ENCODE data around the gene ART5.

Gene ART5

DNA sequence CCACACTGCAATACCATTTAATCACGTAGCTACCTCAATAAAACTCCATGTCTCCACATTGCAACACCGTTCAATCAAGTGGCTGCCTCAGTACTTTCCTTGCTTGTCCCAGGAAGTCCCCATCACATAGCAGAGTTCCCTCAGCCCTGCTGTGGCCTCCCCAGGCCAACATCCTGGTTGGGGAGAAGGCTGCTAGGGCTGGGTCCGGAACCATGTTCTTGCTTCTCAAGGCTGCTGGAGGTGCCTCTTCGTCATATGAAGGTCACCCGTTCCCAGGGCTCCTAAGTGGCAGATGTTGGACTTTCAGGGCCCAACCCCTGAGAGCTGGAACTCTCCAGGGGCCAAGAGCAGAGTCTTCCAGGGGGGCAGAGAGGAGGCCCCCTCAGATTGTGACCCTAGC is 3.3 kb downstream of the ART5 start:
- Mint-ChIP-seq H3K27ac (no peak overlapping the region), H3K9me3 (no peaks in the 10 kb centered on the region), H3K4me3 (no peak overlapping the region), H3K27me3 (ENCODE audit: low read depth) (no peaks in the 10 kb centered on the region), H3K36me3 (ENCODE audit: low read depth) (no peaks in the 10 kb centered on the region), H3K4me1 (peaks cover 5% of the 10 kb centered on the region)
- TF ChIP-seq, protein P1, sequence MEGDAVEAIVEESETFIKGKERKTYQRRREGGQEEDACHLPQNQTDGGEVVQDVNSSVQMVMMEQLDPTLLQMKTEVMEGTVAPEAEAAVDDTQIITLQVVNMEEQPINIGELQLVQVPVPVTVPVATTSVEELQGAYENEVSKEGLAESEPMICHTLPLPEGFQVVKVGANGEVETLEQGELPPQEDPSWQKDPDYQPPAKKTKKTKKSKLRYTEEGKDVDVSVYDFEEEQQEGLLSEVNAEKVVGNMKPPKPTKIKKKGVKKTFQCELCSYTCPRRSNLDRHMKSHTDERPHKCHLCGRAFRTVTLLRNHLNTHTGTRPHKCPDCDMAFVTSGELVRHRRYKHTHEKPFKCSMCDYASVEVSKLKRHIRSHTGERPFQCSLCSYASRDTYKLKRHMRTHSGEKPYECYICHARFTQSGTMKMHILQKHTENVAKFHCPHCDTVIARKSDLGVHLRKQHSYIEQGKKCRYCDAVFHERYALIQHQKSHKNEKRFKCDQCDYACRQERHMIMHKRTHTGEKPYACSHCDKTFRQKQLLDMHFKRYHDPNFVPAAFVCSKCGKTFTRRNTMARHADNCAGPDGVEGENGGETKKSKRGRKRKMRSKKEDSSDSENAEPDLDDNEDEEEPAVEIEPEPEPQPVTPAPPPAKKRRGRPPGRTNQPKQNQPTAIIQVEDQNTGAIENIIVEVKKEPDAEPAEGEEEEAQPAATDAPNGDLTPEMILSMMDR (IDR thresholded peaks at IDR 0.05; ENCODE audit: unreplicated experiment in 3 of 3) = no peak

DNA sequence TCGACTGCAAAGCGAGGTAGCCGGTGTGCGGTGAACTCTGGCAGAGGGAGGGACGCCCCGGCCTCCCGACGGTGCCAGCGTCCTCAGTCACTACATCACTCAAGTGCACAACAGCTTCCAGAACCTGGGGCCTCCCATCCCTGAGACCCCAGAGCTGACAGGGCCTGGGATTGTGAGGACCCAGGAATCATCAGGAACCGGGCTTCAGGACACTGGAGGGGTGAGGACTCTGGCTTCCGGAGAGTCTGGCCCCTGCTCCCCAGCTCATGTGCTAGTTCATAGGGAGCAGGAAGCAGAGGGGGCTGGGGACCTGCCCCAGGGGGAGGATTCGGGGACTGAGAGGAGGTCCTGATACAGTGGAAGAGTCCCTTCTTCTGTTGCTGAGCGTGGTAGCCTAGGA is 4.6 kb downstream of the ART5 start:
- Mint-ChIP-seq H3K9me3 (no peaks in the 10 kb centered on the region), H3K4me3 (no peak overlapping the region), H3K36me3 (ENCODE audit: low read depth) (no peaks in the 10 kb centered on the region), H3K27me3 (ENCODE audit: low read depth) (no peaks in the 10 kb centered on the region), H3K27ac (no peak overlapping the region), H3K4me1 (no peaks in the 10 kb centered on the region)
- TF ChIP-seq, protein P1 (IDR thresholded peaks at IDR 0.05; ENCODE audit: unreplicated experiment in 3 of 3) = no peak

DNA sequence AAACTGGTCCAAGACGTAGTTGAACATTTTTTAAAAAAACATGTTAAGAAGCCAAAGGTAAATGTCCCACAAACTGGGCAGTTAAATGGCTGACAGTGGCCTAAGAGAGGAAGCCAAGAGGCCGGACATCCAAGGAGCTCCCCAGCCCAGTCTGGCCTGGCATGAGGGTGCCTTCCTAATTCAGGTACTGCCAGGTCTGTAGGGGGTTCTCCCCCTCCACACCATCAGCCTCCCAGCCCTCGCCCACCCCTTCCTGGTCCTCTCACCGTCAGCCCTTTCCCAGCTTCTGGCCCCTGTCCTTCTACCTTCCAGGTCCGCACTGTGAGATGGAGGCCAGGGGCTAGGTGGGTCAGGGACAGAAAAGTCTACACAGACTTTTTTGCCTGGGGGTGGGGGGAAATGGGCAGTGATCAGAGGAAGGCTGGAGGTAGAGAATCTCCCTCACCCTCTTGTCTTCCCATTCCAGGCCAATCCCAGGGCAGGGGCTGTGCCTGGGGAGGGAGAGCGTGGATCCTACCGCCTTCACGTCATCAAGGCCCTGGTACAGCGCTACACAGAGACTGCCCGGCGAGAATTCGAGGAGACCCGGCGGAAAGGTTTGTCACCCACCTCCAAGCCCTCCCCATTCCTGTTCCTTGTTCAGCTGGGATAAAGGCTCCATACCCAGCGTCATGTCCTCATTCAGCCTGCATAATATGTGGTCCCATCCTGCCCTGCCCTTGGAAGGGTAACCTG is 6.0 kb downstream of the ART5 start:
- Mint-ChIP-seq H3K27ac (no peak overlapping the region), H3K36me3 (ENCODE audit: low read depth) (no peaks in the 10 kb centered on the region), H3K9me3 (no peaks in the 10 kb centered on the region), H3K27me3 (ENCODE audit: low read depth) (no peaks in the 10 kb centered on the region), H3K4me3 (no peak overlapping the region), H3K4me1 (no peaks in the 10 kb centered on the region)
- TF ChIP-seq, protein P1 (IDR thresholded peaks at IDR 0.05; ENCODE audit: unreplicated experiment in 3 of 3) = no peak

DNA sequence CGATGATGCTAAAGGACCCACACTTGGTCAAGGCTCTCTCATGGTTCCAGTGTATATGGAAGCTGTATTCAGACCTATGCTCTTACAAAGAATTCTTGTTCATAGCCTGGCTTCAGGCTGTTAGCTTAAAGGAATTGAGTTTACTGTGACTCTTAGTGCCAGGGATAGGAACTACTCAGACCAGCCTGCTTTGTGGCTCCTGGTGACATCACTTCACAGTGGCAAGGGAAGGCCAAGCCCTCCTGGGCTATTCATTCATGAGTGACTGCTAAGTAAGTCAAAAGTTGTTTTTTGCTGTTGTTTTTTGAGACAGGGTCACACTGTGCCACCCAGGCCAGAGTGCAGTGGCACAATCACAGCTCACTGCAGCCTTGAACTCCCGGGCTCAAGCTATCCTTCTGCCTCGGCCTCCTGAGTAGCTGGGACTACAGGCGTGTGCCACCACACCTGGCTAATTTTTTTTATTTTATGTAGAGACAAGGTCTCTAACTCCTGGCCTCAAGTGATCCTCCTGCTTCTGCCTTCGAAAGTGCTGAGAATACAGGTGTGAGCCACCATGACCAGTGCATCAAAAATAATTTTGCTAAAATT is 9.6 kb downstream of the ART5 start:
- no peak overlapping the region for H3K4me3 Mint-ChIP-seq
- no peaks in the 10 kb centered on the region for H3K4me1 Mint-ChIP-seq
- TF ChIP-seq, protein P1 (IDR thresholded peaks at IDR 0.05; ENCODE audit: unreplicated experiment in 3 of 3) = no peak
- no peak overlapping the region for H3K27ac Mint-ChIP-seq
- H3K36me3 Mint-ChIP-seq (ENCODE audit: low read depth) = no peaks in the 10 kb centered on the region
- no peaks in the 10 kb centered on the region for H3K27me3 Mint-ChIP-seq (ENCODE audit: low read depth)
- H3K9me3 Mint-ChIP-seq = no peaks in the 10 kb centered on the region

DNA sequence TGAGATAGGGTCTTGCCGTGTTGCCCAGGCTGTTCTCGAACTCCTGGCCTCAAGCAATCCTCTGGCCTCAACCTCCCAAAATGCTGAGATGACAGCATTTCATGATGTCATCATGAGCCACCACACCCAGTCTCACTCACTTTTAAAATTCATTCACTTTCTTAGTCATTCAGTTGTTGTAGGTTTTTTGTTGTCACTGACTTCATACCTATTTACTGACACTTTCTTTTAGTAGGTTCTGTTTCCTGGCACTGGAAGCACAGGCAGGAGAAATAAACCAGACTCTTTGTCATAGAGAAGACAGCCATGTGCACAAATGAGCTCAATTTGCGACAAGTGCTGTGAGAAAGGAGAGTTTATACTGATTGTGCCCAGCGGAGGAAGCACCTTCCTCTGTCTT is 10.5 kb downstream of the ART5 start:
- no peaks in the 10 kb centered on the region for H3K27me3 Mint-ChIP-seq (ENCODE audit: low read depth)
- H3K4me3 Mint-ChIP-seq = no peak overlapping the region
- H3K36me3 Mint-ChIP-seq (ENCODE audit: low read depth) = no peaks in the 10 kb centered on the region
- no peaks in the 10 kb centered on the region for H3K4me1 Mint-ChIP-seq
- H3K9me3 Mint-ChIP-seq = no peaks in the 10 kb centered on the region
- TF ChIP-seq, protein P1 (IDR thresholded peaks at IDR 0.05; ENCODE audit: unreplicated experiment in 3 of 3) = no peak
- H3K27ac Mint-ChIP-seq = no peak overlapping the region

DNA sequence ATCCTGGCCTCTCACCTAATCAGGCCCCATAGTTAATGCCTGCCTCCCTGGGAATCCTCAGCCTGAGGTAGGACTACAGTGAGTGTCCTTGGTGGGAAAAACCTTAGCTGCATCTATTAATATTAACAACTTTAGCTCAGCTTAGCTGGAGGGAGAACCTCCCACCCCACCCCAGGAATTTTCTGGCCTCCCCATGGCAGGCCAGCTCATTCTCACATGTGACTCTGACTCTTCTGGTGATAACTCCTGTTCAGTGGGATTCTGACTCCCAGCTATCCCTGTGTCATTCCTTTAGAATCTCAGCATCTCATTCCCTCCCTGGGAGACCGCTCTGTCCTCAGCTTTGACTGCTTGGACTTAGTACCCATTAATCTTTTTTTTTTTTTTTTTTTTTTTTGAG is 14.5 kb downstream of the ART5 start:
- peak overlapping the region in 1 of 3 experiments; percentile 48 for H3K27ac Mint-ChIP-seq
- no peak overlapping the region for H3K4me3 Mint-ChIP-seq
- H3K36me3 Mint-ChIP-seq (ENCODE audit: low read depth) = no peaks in the 10 kb centered on the region
- peaks cover 4% of the 10 kb centered on the region for H3K27me3 Mint-ChIP-seq (ENCODE audit: low read depth)
- no peaks in the 10 kb centered on the region for H3K9me3 Mint-ChIP-seq
- TF ChIP-seq, protein P1 (IDR thresholded peaks at IDR 0.05; ENCODE audit: unreplicated experiment in 3 of 3) = no peak
- H3K4me1 Mint-ChIP-seq = no peaks in the 10 kb centered on the region

All from nephron (organoid).